GM19238 (cell line): ENCODE measurements around the gene LTB4R2.
A peak's percentile ranks its signal among the peaks of the same experiment; 100 is the strongest.
"Not testable (repeated sequence)": the region's sequence is repeated elsewhere in the genome, so short reads cannot be mapped to it uniquely, and the experiment has no call there.

Source experiments
- DNase-seq: peaks from one replicate; pipeline ENCODE4 v3.0.0; 2011; ENCODE audit warnings: low spot score; ENCODE audit not compliant: insufficient read length

The LTB4R2 gene

GRCh38 chr14:24338843-24339242, 28.9 kb downstream of the LTB4R2 start:
- no peak for DNase-seq

GRCh38 chr14:24339284-24340151, 29.6 kb downstream of the LTB4R2 start, which contains the start of gene RIPK3:
RIPK3 (minus strand) TSS chr14:24339991; CDS start chr14:24339826, 165 bp downstream.
- peak; percentile 82 for DNase-seq

GRCh38 chr14:24340606-24341005, 30.7 kb downstream of the LTB4R2 start:
- DNase-seq = no peak

- DNase-seq = no peak
These were observed 32.9 kb downstream of the LTB4R2 start for GRCh38 chr14:24342889-24343288.

GRCh38 chr14:24343795-24344660, 34.1 kb downstream of the LTB4R2 start:
- no peak for DNase-seq

GRCh38 chr14:24347134-24347533, 37.2 kb downstream of the LTB4R2 start:
- no peak for DNase-seq

GRCh38 chr14:24348186-24348585, 38.2 kb downstream of the LTB4R2 start:
- DNase-seq = no peak

- no peak for DNase-seq
These were observed 39.8 kb downstream of the LTB4R2 start for GRCh38 chr14:24349742-24350141.

- DNase-seq = no peak
These were observed 41.6 kb downstream of the LTB4R2 start for GRCh38 chr14:24351517-24351916.

GRCh38 chr14:24353559-24354481, 43.9 kb downstream of the LTB4R2 start:
- DNase-seq = no peak

- not testable (repeated sequence) for DNase-seq
These were observed 44.5 kb downstream of the LTB4R2 start for GRCh38 chr14:24354482-24354825.

GRCh38 chr14:24355009-24355408, 45.1 kb downstream of the LTB4R2 start:
- DNase-seq = no peak

GRCh38 chr14:24356208-24356607, 46.3 kb downstream of the LTB4R2 start:
- no peak for DNase-seq

GRCh38 chr14:24360281-24360680, 50.3 kb downstream of the LTB4R2 start:
- DNase-seq = no peak

GRCh38 chr14:24361326-24361725, 51.4 kb downstream of the LTB4R2 start:
- no peak for DNase-seq
